HL-60/S4 treated with retinoic acid at 250 ng/mL for 4 days and 3 days (cell line): Measurements from ENCODE around the gene THSD1.
"Not testable (repeated sequence)": the region's sequence is repeated elsewhere in the genome, so short reads cannot be mapped to it uniquely, and the experiment has no call there.

Source experiments
- in situ Hi-C: fragments of 300-500 bp; cut with MboI; formaldehyde crosslinking; loops from 2 replicates; pipeline ENCODE4 v1.7.0; 2022; ENCODE audit warnings: low sequenced_read_pairs

The THSD1 gene

GRCh38 chr13:52412128-52412527, 6.2 kb upstream of the THSD1 start:
- in situ Hi-C loops: no loop called here

- in situ Hi-C loops: no loop called here
Observed at GRCh38 chr13:52411629-52412028, 5.7 kb upstream of the THSD1 start.

GRCh38 chr13:52408071-52408658, 2.2 kb upstream of the THSD1 start:
- in situ Hi-C loops: not testable (repeated sequence)

- in situ Hi-C loops: not testable (repeated sequence)
Observed at GRCh38 chr13:52407436-52407835, 1.5 kb upstream of the THSD1 start.

- in situ Hi-C loops: no loop called here
Observed at GRCh38 chr13:52406629-52407028, 657 bp upstream of the THSD1 start.

GRCh38 chr13:52405369-52405766, 604 bp downstream of the THSD1 start:
- in situ Hi-C loops: no loop called here

GRCh38 chr13:52399708-52400107, 6.3 kb downstream of the THSD1 start:
- in situ Hi-C loops: no loop called here

- in situ Hi-C loops: no loop called here
Observed at GRCh38 chr13:52399046-52399445, 6.9 kb downstream of the THSD1 start.

- in situ Hi-C loops: no loop called here
Observed at GRCh38 chr13:52395704-52396103, 10.3 kb downstream of the THSD1 start.

GRCh38 chr13:52394586-52394985, 11.4 kb downstream of the THSD1 start:
- in situ Hi-C loops: no loop called here

GRCh38 chr13:52393572-52394357, 12.2 kb downstream of the THSD1 start:
- in situ Hi-C loops: no loop called here

- in situ Hi-C loops: no loop called here
Observed at GRCh38 chr13:52387721-52388120, 18.3 kb downstream of the THSD1 start.

- in situ Hi-C loops: no loop called here
Observed at GRCh38 chr13:52385870-52386269, 20.1 kb downstream of the THSD1 start.

GRCh38 chr13:52383366-52383765, 22.6 kb downstream of the THSD1 start:
- in situ Hi-C loops: no loop called here

GRCh38 chr13:52378312-52378711, 27.7 kb downstream of the THSD1 start:
- in situ Hi-C loops: no loop called here

GRCh38 chr13:52377898-52378297, 28.1 kb downstream of the THSD1 start:
- in situ Hi-C loops: no loop called here

GRCh38 chr13:52374873-52375411, 31.0 kb downstream of the THSD1 start:
- in situ Hi-C loops: no loop called here

GRCh38 chr13:52374389-52374788, 31.6 kb downstream of the THSD1 start:
- in situ Hi-C loops: no loop called here

GRCh38 chr13:52373277-52373676, 32.7 kb downstream of the THSD1 start:
- in situ Hi-C loops: not testable (repeated sequence)

- in situ Hi-C loops: no loop called here
Observed at GRCh38 chr13:52371736-52372247, 34.2 kb downstream of the THSD1 start.

- in situ Hi-C loops: no loop called here
Observed at GRCh38 chr13:52366291-52366690, 39.7 kb downstream of the THSD1 start.
